Caco-2 (cell line): Measurements from ENCODE around the gene BMERB1. TPM values are rescaled to one million over a fixed set of nuclear protein-coding genes. Genes with fewer than 3 reads are reported as not detected.

Experiments used
- BruUV-seq: library from RNA; stranded (reverse); fragments of 400-500 nt; replicated peaks from 2 replicates; lab custom pipeline; 2021; lab: Mats Ljungman, UMichigan
- CTCF ChIA-PET: fragments of 300-600 bp; sonication (Branson Sonifier 250); formaldehyde crosslinking; loops from one replicate; lab custom pipeline; 2022; ENCODE audit warnings: antibody characterized with exemption; lab: Charles Lee
- POLR2A ChIA-PET: fragments of 300-600 bp; sonication (Branson Sonifier 250); formaldehyde crosslinking; loops from one replicate; lab custom pipeline; 2022; ENCODE audit warnings: antibody characterized with exemption; lab: Charles Lee
- DNase-seq, 2 experiments: peaks; one replicate each; pipeline versions ENCODE4 v3.0.0 to v3.0.0-alpha.2; 2020 to 2022
- H3K27me3 ChIP-seq: replicated peaks from 2 replicates; pipeline ENCODE4 v1.6.0; 2011; ENCODE audit warnings: low read length; ENCODE audit not compliant: control insufficient read depth, insufficient read depth
- H3K36me3 ChIP-seq: 2 replicates; pipeline ENCODE4 v1.5.1; 2011; ENCODE audit warnings: low read length; ENCODE audit not compliant: control insufficient read depth, insufficient read depth
- H3K4me1 ChIP-seq: fragments of 250-450 bp; sonication (Bioruptor Pico); 2 replicates; pipeline ENCODE4 v1.5.1; 2020; ENCODE audit warnings: mild to moderate bottlenecking
- H3K4me3 ChIP-seq: 2 replicates; pipeline ENCODE4 v1.5.1; 2011; ENCODE audit warnings: low read depth, mild to moderate bottlenecking, control low read depth, low read length
- H3K9me3 ChIP-seq: fragments of 250-450 bp; sonication (Bioruptor Pico); 2 replicates; pipeline ENCODE4 v1.5.1; 2020; ENCODE audit warnings: mild to moderate bottlenecking, moderate library complexity
- H3K27ac Mint-ChIP-seq: one replicate; pipeline ENCODE4 v1.8.0; 2022; ENCODE audit warnings: mixed read lengths; ENCODE audit not compliant: unreplicated experiment
- H3K27me3 Mint-ChIP-seq: one replicate; pipeline ENCODE4 v1.8.0; 2022; ENCODE audit warnings: mixed read lengths; ENCODE audit not compliant: insufficient read depth, unreplicated experiment
- H3K36me3 Mint-ChIP-seq: one replicate; pipeline ENCODE4 v1.8.0; 2022; ENCODE audit warnings: mild to moderate bottlenecking, mixed read lengths; ENCODE audit not compliant: insufficient read depth, unreplicated experiment
- H3K4me1 Mint-ChIP-seq: one replicate; pipeline ENCODE4 v1.8.0; 2022; ENCODE audit warnings: low read depth, mixed read lengths; ENCODE audit not compliant: unreplicated experiment
- H3K4me3 Mint-ChIP-seq: one replicate; pipeline ENCODE4 v1.8.0; 2022; ENCODE audit warnings: mild to moderate bottlenecking, moderate library complexity, mixed read lengths; ENCODE audit not compliant: unreplicated experiment
- H3K9me3 Mint-ChIP-seq: one replicate; pipeline ENCODE4 v1.8.0; 2022; ENCODE audit warnings: mixed read lengths; ENCODE audit not compliant: unreplicated experiment
- intact Hi-C: fragments of 100-400 bp; cut with micrococcal nuclease; formaldehyde crosslinking; loops from one replicate; pipeline ENCODE4 v1.10.0; 2022; ENCODE audit not compliant: unreplicated experiment
- total RNA-seq: library from RNA; stranded (reverse); gene quantifications from 2 replicates; pipeline ENCODE4 v1.2.3, GENCODE V29; 2022
- TF ChIP-seq, protein P1 (sequence below), 2 experiments: fragments of 200-600 bp in 1 of 2; IDR thresholded peaks; 1 replicate in 1 of 2; 2 replicates in 1 of 2; pipeline versions ENCODE4 v1.5.1 to v1.8.0; 2011 to 2022; ENCODE audit warnings: antibody characterized with exemption in 1 of 2, control low read depth in 1 of 2, inconsistent platforms in 1 of 2, low read depth in 1 of 2, low read length in 1 of 2, mild to moderate bottlenecking in 1 of 2, moderate library complexity in 1 of 2; ENCODE audit not compliant: insufficient read depth in 1 of 2, severe bottlenecking in 1 of 2, unreplicated experiment in 1 of 2

The BMERB1 gene
- total RNA-seq, 1 experiment from 2014 or later = not detected

- ChIA-PET POLR2A (no interaction called here), CTCF (no interaction called here)
- H3K27me3 Mint-ChIP-seq = peaks cover 5% of the 10 kb centered on the region
- intact Hi-C loops = loop anchor here (10.0 kb wide), 1 partner anchor 108 kb away; the partner anchor contains the start of gene MARF1
- H3K4me1 ChIP-seq = no peaks in the 10 kb centered on the region
- TF ChIP-seq, protein P1, sequence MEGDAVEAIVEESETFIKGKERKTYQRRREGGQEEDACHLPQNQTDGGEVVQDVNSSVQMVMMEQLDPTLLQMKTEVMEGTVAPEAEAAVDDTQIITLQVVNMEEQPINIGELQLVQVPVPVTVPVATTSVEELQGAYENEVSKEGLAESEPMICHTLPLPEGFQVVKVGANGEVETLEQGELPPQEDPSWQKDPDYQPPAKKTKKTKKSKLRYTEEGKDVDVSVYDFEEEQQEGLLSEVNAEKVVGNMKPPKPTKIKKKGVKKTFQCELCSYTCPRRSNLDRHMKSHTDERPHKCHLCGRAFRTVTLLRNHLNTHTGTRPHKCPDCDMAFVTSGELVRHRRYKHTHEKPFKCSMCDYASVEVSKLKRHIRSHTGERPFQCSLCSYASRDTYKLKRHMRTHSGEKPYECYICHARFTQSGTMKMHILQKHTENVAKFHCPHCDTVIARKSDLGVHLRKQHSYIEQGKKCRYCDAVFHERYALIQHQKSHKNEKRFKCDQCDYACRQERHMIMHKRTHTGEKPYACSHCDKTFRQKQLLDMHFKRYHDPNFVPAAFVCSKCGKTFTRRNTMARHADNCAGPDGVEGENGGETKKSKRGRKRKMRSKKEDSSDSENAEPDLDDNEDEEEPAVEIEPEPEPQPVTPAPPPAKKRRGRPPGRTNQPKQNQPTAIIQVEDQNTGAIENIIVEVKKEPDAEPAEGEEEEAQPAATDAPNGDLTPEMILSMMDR (IDR thresholded peaks at IDR 0.05; ENCODE audit: insufficient read depth in 1 of 2, low read depth in 1 of 2, low read length in 1 of 2, severe bottlenecking in 1 of 2, unreplicated experiment in 1 of 2) = no peak
- H3K36me3 Mint-ChIP-seq = no peaks in the 10 kb centered on the region
- no peak overlapping the region for H3K4me3 Mint-ChIP-seq
- H3K9me3 Mint-ChIP-seq = no peaks in the 10 kb centered on the region
- no peak overlapping the region for H3K27ac Mint-ChIP-seq
- no peak for DNase-seq
- H3K9me3 ChIP-seq = no peaks in the 10 kb centered on the region
- no peaks in the 10 kb centered on the region for H3K4me1 Mint-ChIP-seq
- H3K4me3 ChIP-seq = no peak overlapping the region
- BruUV-seq = no TSS peak
- no peaks in the 10 kb centered on the region for H3K27me3 ChIP-seq
- H3K36me3 ChIP-seq = no peaks in the 10 kb centered on the region
Measured at GRCh38 chr16:15536843-15537242, 102.5 kb downstream of the BMERB1 start.

DNA sequence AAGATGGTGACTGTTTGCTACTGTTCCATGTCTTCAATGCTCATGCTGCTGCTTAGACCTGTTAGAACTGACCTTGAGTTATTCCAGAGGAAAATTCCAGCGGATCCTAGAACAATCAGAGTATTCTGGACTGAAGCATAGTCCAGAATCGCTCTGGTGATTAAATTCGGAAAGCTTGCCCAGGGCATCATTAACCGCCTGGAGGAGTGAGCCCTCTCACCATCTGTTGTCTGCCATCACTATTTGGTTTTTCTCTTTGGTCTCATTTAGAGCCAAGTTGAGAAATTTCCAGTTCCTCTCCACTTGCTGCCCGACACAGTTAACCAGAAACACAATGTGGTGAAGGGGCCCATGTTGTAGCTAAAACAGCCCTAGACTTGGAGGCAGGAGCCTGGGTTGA lies 104.1 kb downstream of the BMERB1 start:
- Mint-ChIP-seq H3K27ac (no peak overlapping the region), H3K9me3 (no peaks in the 10 kb centered on the region), H3K36me3 (no peaks in the 10 kb centered on the region), H3K4me1 (no peaks in the 10 kb centered on the region), H3K4me3 (no peak overlapping the region), H3K27me3 (peaks cover 5% of the 10 kb centered on the region)
- CTCF ChIA-PET = no interaction called here
- H3K27me3 ChIP-seq = no peaks in the 10 kb centered on the region
- DNase-seq = no peak
- H3K4me3 ChIP-seq = no peak overlapping the region
- H3K9me3 ChIP-seq = no peaks in the 10 kb centered on the region
- H3K4me1 ChIP-seq = no peaks in the 10 kb centered on the region
- no TSS peak for BruUV-seq
- intact Hi-C loops = loop anchor here (10.0 kb wide), 1 partner anchor 106 kb away; the partner anchor contains the start of gene MARF1
- no peaks in the 10 kb centered on the region for H3K36me3 ChIP-seq
- TF ChIP-seq, protein P1 (IDR thresholded peaks at IDR 0.05; ENCODE audit: insufficient read depth in 1 of 2, low read depth in 1 of 2, low read length in 1 of 2, severe bottlenecking in 1 of 2, unreplicated experiment in 1 of 2) = no peak
- POLR2A ChIA-PET = no interaction called here

DNA sequence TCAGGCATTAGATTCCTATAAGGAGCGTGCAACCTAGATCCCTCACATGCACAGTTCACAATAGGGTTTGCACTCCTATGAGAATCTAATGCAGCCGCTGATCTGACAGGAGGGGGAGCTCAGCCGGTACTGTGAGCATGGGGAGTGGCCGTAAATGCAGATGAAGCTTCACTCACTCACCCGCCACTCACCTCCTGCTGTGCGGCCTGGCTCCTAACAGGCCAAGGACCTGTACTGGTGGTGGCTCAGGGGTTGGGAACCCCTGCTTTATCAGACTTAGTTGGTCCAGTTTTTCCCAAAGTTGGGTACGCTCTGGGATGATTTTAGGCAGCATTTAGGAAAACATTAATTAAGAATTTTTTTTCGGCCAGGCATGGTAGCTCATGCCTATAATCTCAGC lies 104.8 kb downstream of the BMERB1 start:
- Mint-ChIP-seq H3K4me1 (no peaks in the 10 kb centered on the region), H3K27ac (no peak overlapping the region), H3K36me3 (no peaks in the 10 kb centered on the region), H3K27me3 (peaks cover 5% of the 10 kb centered on the region), H3K9me3 (no peaks in the 10 kb centered on the region), H3K4me3 (no peak overlapping the region)
- Histone ChIP-seq H3K27me3 (no peaks in the 10 kb centered on the region), H3K4me3 (no peak overlapping the region), H3K36me3 (no peaks in the 10 kb centered on the region), H3K4me1 (no peaks in the 10 kb centered on the region), H3K9me3 (no peaks in the 10 kb centered on the region)
- no TSS peak for BruUV-seq
- ChIA-PET POLR2A (no interaction called here), CTCF (interaction anchor here (0.6 kb wide), 1 partner anchor 8 kb away, joined by 3 read pairs; no protein-coding TSS in a partner anchor)
- TF ChIP-seq, protein P1 (IDR thresholded peaks at IDR 0.05; ENCODE audit: insufficient read depth in 1 of 2, low read depth in 1 of 2, low read length in 1 of 2, severe bottlenecking in 1 of 2, unreplicated experiment in 1 of 2) = peak in 1 of 2 experiments; percentile 16
- DNase-seq = peak; percentile 39 to 54
- intact Hi-C loops = loop anchor here (10.0 kb wide), 1 partner anchor 106 kb away; the partner anchor contains the start of gene MARF1
